Measurements from ENCODE around the gene NEK8. TPM values are rescaled to one million over a fixed set of nuclear protein-coding genes. Genes with fewer than 3 reads are reported as not detected.

The NEK8 gene
- total RNA-seq, 2 donors from 2014 or later, result 3.0 to 6.7 TPM

- intact Hi-C loops (cut with DNase I), result no loop called here
- peaks cover 11% of the 10 kb centered on the region for H3K36me3 ChIP-seq
- no peak overlapping the region for H3K4me3 ChIP-seq
- peak overlapping the region; percentile 95 for H3K27ac ChIP-seq
- H3K9ac ChIP-seq (ENCODE audit: low read depth in 2 of 2, low read length in 2 of 2), result peak overlapping the region; percentile 81 to 85
- no peak for TF ChIP-seq CTCF (IDR thresholded peaks at IDR 0.05)
- no peaks in the 10 kb centered on the region for H3K9me3 ChIP-seq
- peaks cover 29% of the 10 kb centered on the region for H3K4me1 ChIP-seq
- H3K27me3 ChIP-seq, result no peaks in the 10 kb centered on the region
- DNase-seq, result peak; percentile 92
These were observed 18.0 kb downstream of the NEK8 start for GRCh38 chr17:28746611-28747050.

- no peak overlapping the region for H3K4me3 ChIP-seq
- no peak for TF ChIP-seq CTCF (IDR thresholded peaks at IDR 0.05)
- intact Hi-C loops (cut with DNase I), result no loop called here
- peak; percentile 84 for DNase-seq
- H3K27ac ChIP-seq, result peak overlapping the region; percentile 95
- H3K36me3 ChIP-seq, result peaks cover 11% of the 10 kb centered on the region
- peak overlapping the region; percentile 64 to 85 for H3K9ac ChIP-seq (ENCODE audit: low read depth in 2 of 2, low read length in 2 of 2)
- H3K4me1 ChIP-seq, result peaks cover 29% of the 10 kb centered on the region
- H3K27me3 ChIP-seq, result no peaks in the 10 kb centered on the region
- no peaks in the 10 kb centered on the region for H3K9me3 ChIP-seq
These were observed 18.6 kb downstream of the NEK8 start for GRCh38 chr17:28747051-28747691.

GRCh38 chr17:28747801-28748750 lies 19.5 kb downstream of the NEK8 start:
- peaks cover 23% of the 10 kb centered on the region for H3K4me1 ChIP-seq
- H3K9ac ChIP-seq (ENCODE audit: low read depth in 2 of 2, low read length in 2 of 2), result peak overlapping the region; percentile 3 to 85
- intact Hi-C loops (cut with DNase I), result no loop called here
- no peak overlapping the region for H3K4me3 ChIP-seq
- H3K27me3 ChIP-seq, result no peaks in the 10 kb centered on the region
- no peaks in the 10 kb centered on the region for H3K9me3 ChIP-seq
- H3K27ac ChIP-seq, result peak overlapping the region; percentile 95
- H3K36me3 ChIP-seq, result peaks cover 11% of the 10 kb centered on the region
- no peak for TF ChIP-seq CTCF (IDR thresholded peaks at IDR 0.05)
- DNase-seq, result no peak

GRCh38 chr17:28748852-28749515 lies 20.4 kb downstream of the NEK8 start:
- Histone ChIP-seq H3K4me3 (no peak overlapping the region), H3K36me3 (peaks cover 11% of the 10 kb centered on the region)
- no peak for DNase-seq

More at GRCh38 chr17:28748852-28749515, 20.4 kb downstream of the NEK8 start:
- intact Hi-C loops (cut with DNase I), result no loop called here
- Histone ChIP-seq H3K27ac (peak overlapping the region; percentile 62), H3K9ac (ENCODE audit: low read depth in 2 of 2, low read length in 2 of 2) (peak overlapping the region in 1 of 2 donors; percentile 76), H3K9me3 (no peaks in the 10 kb centered on the region), H3K27me3 (no peaks in the 10 kb centered on the region), H3K4me1 (peaks cover 23% of the 10 kb centered on the region)
- TF ChIP-seq CTCF (IDR thresholded peaks at IDR 0.05), result no peak

Measured in colonic mucosa (tissue), 4 donors.